AG09309 (cell line): ENCODE results near the gene CYB5D1.

Source experiments
- DNase-seq: peaks from one replicate; pipeline ENCODE4 v3.0.0-alpha.2; 2010; ENCODE audit warnings: low read depth
- H3K4me3 ChIP-seq: 2 replicates; pipeline ENCODE4 v1.5.1; 2011; ENCODE audit warnings: mild to moderate bottlenecking, low read depth, low read length, moderate library complexity; ENCODE audit not compliant: control insufficient read depth
- TF ChIP-seq, protein P1 (sequence below): IDR thresholded peaks from 2 replicates; pipeline ENCODE4 v1.5.1; 2011; ENCODE audit warnings: mild to moderate bottlenecking, low read depth, low read length, inconsistent platforms; ENCODE audit not compliant: insufficient read depth, control insufficient read depth; ENCODE audit errors: missing control alignments

CYB5D1 gene

DNA sequence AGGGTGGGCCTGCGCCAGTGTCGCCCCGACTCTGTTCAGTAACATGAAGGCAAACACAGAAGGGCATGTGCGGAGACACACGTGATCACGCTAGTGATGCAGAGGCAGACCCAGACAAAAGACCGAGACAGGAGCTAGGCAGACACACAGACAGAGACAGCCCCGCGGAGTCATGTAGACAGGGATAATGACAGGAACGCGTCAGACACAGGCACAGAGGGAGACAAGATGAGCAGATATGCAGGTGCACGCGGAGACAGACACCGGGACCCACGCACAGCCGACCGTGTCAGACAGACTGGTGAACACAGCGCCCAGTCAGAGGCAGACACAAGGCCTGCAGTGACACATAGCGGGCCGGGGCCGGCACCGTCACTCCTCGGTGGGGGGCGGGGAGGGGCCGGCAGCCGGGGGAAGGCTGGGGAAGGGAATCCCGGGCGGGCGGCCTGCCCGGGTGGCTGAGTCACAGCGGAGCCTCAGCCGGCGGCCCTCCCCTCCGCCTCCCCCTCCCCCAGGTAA is 16.3 kb upstream of the CYB5D1 start:
- H3K4me3 ChIP-seq = peak overlapping the region; percentile 83
- DNase-seq = no peak
- TF ChIP-seq, protein P1, sequence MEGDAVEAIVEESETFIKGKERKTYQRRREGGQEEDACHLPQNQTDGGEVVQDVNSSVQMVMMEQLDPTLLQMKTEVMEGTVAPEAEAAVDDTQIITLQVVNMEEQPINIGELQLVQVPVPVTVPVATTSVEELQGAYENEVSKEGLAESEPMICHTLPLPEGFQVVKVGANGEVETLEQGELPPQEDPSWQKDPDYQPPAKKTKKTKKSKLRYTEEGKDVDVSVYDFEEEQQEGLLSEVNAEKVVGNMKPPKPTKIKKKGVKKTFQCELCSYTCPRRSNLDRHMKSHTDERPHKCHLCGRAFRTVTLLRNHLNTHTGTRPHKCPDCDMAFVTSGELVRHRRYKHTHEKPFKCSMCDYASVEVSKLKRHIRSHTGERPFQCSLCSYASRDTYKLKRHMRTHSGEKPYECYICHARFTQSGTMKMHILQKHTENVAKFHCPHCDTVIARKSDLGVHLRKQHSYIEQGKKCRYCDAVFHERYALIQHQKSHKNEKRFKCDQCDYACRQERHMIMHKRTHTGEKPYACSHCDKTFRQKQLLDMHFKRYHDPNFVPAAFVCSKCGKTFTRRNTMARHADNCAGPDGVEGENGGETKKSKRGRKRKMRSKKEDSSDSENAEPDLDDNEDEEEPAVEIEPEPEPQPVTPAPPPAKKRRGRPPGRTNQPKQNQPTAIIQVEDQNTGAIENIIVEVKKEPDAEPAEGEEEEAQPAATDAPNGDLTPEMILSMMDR = peak; percentile 22

- H3K4me3 ChIP-seq = peak overlapping the region; percentile 83
Measured at GRCh38 chr17:7841915-7842379, 15.9 kb upstream of the CYB5D1 start.

GRCh38 chr17:7842380-7843256 is 15.2 kb upstream of the CYB5D1 start:
- TF ChIP-seq, protein P1 = no peak

More at GRCh38 chr17:7841915-7842379, 15.9 kb upstream of the CYB5D1 start:
- TF ChIP-seq, protein P1 = no peak
- DNase-seq = no peak

DNA sequence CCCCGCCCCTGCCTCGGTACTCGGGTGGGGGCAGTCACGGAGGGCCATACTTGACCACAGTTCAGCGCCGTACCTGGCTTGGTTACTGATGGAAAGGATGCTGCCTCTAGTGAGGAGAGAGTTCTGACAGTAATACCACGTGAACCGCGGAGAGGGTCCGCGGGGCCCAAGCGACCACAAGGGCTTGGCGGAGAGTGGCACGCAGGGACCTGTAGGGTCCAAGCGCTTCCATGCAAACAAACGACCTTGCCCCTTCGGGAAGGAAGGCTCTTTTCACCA is 14.6 kb upstream of the CYB5D1 start:
- TF ChIP-seq, protein P1 = no peak
- no peak for DNase-seq
- peak overlapping the region; percentile 83 for H3K4me3 ChIP-seq

More at GRCh38 chr17:7842380-7843256, 15.2 kb upstream of the CYB5D1 start:
- no peak for DNase-seq
- H3K4me3 ChIP-seq = peak overlapping the region; percentile 83

- H3K4me3 ChIP-seq = peak overlapping the region; percentile 83
- DNase-seq = no peak
Measured at GRCh38 chr17:7843536-7844291, 14.1 kb upstream of the CYB5D1 start.

GRCh38 chr17:7844292-7845154 is 13.3 kb upstream of the CYB5D1 start:
- TF ChIP-seq, protein P1 = no peak
- no peak for DNase-seq
- H3K4me3 ChIP-seq = peak overlapping the region; percentile 83

More at GRCh38 chr17:7843536-7844291, 14.1 kb upstream of the CYB5D1 start:
- TF ChIP-seq, protein P1 = no peak
